ENCODE measurements around the gene FAM227B.
"Not testable (repeated sequence)": the region's sequence is repeated elsewhere in the genome, so short reads cannot be mapped to it uniquely, and the experiment has no call there.

FAM227B gene, protein sequence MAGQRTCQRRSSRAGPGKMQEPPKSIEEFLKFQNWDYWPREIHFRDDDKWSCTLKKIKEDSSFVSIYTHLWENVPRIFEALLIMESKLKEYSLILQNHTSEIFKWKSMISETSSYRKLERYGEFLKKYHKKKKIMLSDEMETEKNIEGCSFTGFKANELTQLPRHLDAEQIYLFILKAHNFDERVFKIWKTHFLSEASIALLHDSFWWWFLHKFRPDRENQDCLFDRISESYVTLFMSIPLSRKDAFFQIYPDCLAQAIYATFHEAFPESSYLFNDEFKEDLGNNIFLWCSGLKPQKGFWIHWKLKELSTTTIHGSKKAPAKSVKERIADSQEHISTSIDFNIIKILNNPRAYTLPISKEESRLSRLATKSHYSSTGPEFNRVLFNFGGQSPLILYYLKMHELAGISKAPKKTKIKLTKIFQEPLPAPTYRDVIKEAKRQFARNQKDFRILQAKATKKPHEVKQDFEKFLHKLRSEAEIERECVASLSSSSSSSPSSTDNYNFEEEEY

DNA sequence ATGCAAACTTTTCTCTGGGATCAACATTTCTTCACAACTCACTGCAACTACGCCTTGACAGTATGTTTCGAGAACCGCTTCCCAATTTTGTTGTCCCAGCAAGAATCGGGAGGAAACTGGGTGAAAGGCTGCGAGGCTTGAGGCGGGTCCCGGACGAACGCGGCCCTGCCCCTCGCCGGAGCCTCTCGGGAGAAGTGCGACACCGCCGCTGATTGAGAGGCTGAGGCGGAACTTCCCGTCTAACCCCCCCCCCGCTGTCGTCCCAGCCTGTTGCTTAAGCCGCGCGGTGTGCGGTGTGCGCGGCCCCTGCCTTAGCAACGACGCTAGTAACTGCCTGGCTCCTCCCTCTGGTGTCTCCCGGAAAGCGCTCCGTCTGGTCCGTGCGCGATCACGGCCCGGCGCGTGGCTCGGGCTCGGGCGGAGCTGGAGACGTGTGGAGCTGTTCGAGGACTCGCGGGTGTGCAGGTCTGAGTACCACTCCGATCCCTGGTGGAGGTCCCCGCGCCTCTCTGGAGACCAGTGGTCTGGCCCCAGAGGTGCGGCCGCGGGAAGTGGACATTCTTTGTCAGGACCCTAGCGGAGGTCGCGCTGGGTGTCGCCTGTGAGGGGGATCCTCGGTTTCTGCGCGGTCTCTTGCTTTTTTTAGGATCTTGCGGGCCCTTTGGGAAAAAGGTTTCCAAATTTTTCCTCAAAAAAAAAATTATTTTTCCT, at the start of gene FAM227B, which contains the start of gene DTWD1:
Gene FAM227B (minus strand): TSS at position 161 of the 711 bp plus-strand sequence. CDS start 5,647 bp downstream, outside the sequence.
Gene DTWD1 (plus strand): TSS at position 391 of the 711 bp plus-strand sequence. CDS start 4,120 bp downstream, outside the sequence.
- Histone ChIP-seq H3K27me3 (ENCODE audit: insufficient read depth, low read length) (no peaks in the 10 kb centered on the region), H3K27ac (ENCODE audit: low read depth, low read length) (peak within 1 kb of the TSS; percentile 96), H3K36me3 (ENCODE audit: insufficient read depth, low read length) (peaks cover 14% of the 10 kb centered on the region), H3K79me2 (ENCODE audit: control insufficient read depth, insufficient read depth, low read length, unreplicated experiment) (peaks cover 49% of the 10 kb centered on the region), H3K4me3 (ENCODE audit: low read depth, low read length) (peak within 1 kb of the TSS; percentile 94), H2AFZ (ENCODE audit: low read length, unreplicated experiment) (peak within 1 kb of the TSS; percentile 98), H3K4me1 (ENCODE audit: control insufficient read depth, insufficient read depth, low read length, unreplicated experiment) (peaks cover 26% of the 10 kb centered on the region)

DNA sequence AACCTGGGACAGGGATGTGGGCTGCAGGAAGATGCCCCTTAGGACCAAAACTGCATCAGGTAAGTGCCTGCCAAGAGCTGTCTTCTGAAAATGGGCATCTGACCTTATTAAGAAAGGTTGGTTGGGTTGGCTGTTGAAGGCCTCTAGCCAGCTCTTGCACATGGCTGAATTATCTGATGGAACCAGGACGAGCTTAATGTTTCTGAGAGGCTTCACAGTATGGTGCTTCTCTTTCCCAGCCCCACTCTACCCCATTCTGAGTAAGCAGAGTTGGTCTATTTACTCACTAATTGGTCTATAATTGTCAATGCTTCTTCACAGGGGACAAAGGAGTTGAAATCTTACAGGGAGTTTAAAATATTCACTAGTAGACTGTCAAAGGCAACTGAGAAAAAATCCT, 48.7 kb upstream of the FAM227B start:
- no peak overlapping the region for H3K4me3 ChIP-seq (ENCODE audit: low read depth, low read length)
- no peak overlapping the region for H3K27ac ChIP-seq (ENCODE audit: low read depth, low read length)
- no peak overlapping the region for H2AFZ ChIP-seq (ENCODE audit: low read length, unreplicated experiment)
- no peaks in the 10 kb centered on the region for H3K79me2 ChIP-seq (ENCODE audit: control insufficient read depth, insufficient read depth, low read length, unreplicated experiment)
- H3K27me3 ChIP-seq (ENCODE audit: insufficient read depth, low read length), result no peaks in the 10 kb centered on the region
- no peaks in the 10 kb centered on the region for H3K36me3 ChIP-seq (ENCODE audit: insufficient read depth, low read length)
- peaks cover 15% of the 10 kb centered on the region for H3K4me1 ChIP-seq (ENCODE audit: control insufficient read depth, insufficient read depth, low read length, unreplicated experiment)

GRCh38 chr15:49666486-49666885, 45.9 kb upstream of the FAM227B start:
- not testable (repeated sequence) for H3K79me2 ChIP-seq (ENCODE audit: control insufficient read depth, insufficient read depth, low read length, unreplicated experiment); H3K4me3 ChIP-seq (ENCODE audit: low read depth, low read length); H3K27me3 ChIP-seq (ENCODE audit: insufficient read depth, low read length); H3K27ac ChIP-seq (ENCODE audit: low read depth, low read length); H2AFZ ChIP-seq (ENCODE audit: low read length, unreplicated experiment); H3K4me1 ChIP-seq (ENCODE audit: control insufficient read depth, insufficient read depth, low read length, unreplicated experiment); H3K36me3 ChIP-seq (ENCODE audit: insufficient read depth, low read length)

DNA sequence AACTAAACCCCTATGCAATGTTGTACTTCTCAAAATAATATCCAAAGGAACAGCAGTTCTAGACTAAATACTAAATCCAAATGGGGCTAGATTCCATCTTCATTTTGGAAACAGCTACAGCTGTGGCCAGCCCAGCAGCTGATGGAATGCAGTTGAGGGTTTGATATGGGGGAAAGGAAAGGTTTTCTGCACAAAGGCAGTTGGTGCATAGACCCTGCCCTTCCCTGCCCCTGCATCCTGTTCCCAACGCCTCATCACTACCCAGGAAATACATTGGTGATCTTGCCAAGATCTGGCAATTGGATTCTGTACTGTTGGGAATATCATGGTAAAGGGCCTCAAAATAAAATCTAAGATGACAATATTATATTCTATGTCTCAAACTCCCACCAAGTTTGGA, 44.1 kb upstream of the FAM227B start:
- Histone ChIP-seq H3K36me3 (ENCODE audit: insufficient read depth, low read length) (no peaks in the 10 kb centered on the region), H3K79me2 (ENCODE audit: control insufficient read depth, insufficient read depth, low read length, unreplicated experiment) (no peaks in the 10 kb centered on the region), H3K4me3 (ENCODE audit: low read depth, low read length) (no peak overlapping the region), H2AFZ (ENCODE audit: low read length, unreplicated experiment) (no peak overlapping the region), H3K27me3 (ENCODE audit: insufficient read depth, low read length) (no peaks in the 10 kb centered on the region), H3K27ac (ENCODE audit: low read depth, low read length) (no peak overlapping the region), H3K4me1 (ENCODE audit: control insufficient read depth, insufficient read depth, low read length, unreplicated experiment) (peaks cover 6% of the 10 kb centered on the region)

GRCh38 chr15:49656734-49657133, 36.1 kb upstream of the FAM227B start:
- no peak overlapping the region for H3K4me3 ChIP-seq (ENCODE audit: low read depth, low read length)
- H3K4me1 ChIP-seq (ENCODE audit: control insufficient read depth, insufficient read depth, low read length, unreplicated experiment), result no peaks in the 10 kb centered on the region
- no peaks in the 10 kb centered on the region for H3K79me2 ChIP-seq (ENCODE audit: control insufficient read depth, insufficient read depth, low read length, unreplicated experiment)
- H2AFZ ChIP-seq (ENCODE audit: low read length, unreplicated experiment), result no peak overlapping the region
- H3K27me3 ChIP-seq (ENCODE audit: insufficient read depth, low read length), result no peaks in the 10 kb centered on the region
- peaks cover 8% of the 10 kb centered on the region; the same call in 1 of the 2 replicates for H3K36me3 ChIP-seq (ENCODE audit: insufficient read depth, low read length)
- no peak overlapping the region for H3K27ac ChIP-seq (ENCODE audit: low read depth, low read length)

- H3K4me1 ChIP-seq (ENCODE audit: control insufficient read depth, insufficient read depth, low read length, unreplicated experiment), result no peaks in the 10 kb centered on the region
- H2AFZ ChIP-seq (ENCODE audit: low read length, unreplicated experiment), result no peak overlapping the region
- H3K27ac ChIP-seq (ENCODE audit: low read depth, low read length), result no peak overlapping the region
These were observed 32.3 kb upstream of the FAM227B start for GRCh38 chr15:49652922-49653321.

DNA sequence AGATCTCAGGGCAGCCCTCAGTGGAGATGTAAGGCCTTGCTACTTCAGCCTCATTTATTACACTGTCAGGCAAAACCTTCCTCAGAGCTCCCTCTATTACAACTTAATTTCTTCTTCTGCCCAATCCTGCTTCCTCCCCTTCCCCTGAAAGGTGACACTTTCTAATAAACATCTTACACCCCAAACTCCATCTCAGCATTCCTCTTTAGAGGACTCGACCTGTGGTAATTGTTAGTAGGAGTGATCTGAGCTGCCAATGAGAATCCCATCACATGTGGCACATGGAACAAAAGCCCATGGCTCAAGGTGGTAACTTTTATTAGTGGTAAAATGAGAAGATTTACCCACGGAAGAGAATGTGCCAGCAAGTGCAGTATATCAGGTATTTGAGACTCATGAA, 30.1 kb upstream of the FAM227B start:
- Histone ChIP-seq H3K27ac (ENCODE audit: low read depth, low read length) (no peak overlapping the region), H3K79me2 (ENCODE audit: control insufficient read depth, insufficient read depth, low read length, unreplicated experiment) (no peaks in the 10 kb centered on the region), H3K27me3 (ENCODE audit: insufficient read depth, low read length) (no peaks in the 10 kb centered on the region), H3K4me1 (ENCODE audit: control insufficient read depth, insufficient read depth, low read length, unreplicated experiment) (peaks cover 7% of the 10 kb centered on the region), H3K36me3 (ENCODE audit: insufficient read depth, low read length) (peaks cover 7% of the 10 kb centered on the region; the same call in 1 of the 2 replicates), H3K4me3 (ENCODE audit: low read depth, low read length) (no peak overlapping the region), H2AFZ (ENCODE audit: low read length, unreplicated experiment) (no peak overlapping the region)

More at GRCh38 chr15:49652922-49653321, 32.3 kb upstream of the FAM227B start:
- H3K36me3 ChIP-seq (ENCODE audit: insufficient read depth, low read length), result peaks cover 11% of the 10 kb centered on the region; the same call in 1 of the 2 replicates
- H3K4me3 ChIP-seq (ENCODE audit: low read depth, low read length), result no peak overlapping the region
- no peaks in the 10 kb centered on the region for H3K79me2 ChIP-seq (ENCODE audit: control insufficient read depth, insufficient read depth, low read length, unreplicated experiment)
- no peaks in the 10 kb centered on the region for H3K27me3 ChIP-seq (ENCODE audit: insufficient read depth, low read length)

DNA sequence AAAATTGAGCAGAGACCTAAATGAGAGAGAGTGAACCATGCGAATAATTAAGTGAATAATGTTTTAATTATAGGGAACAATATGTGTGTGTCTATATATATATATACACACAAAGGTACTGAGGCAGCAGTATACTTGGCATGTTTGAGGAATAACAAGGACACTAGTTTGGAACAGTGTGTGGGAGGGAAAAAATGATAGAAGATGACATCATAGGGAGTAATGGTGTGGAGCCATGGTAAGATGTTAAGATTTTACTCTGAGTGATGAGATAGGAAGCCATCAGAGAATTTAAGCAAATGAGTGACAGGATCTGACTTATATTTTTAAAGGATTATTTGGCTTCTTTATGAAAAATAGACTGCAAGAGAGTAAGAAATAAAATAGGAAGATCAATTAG, 29.4 kb upstream of the FAM227B start:
- Histone ChIP-seq H3K36me3 (ENCODE audit: insufficient read depth, low read length) (peaks cover 7% of the 10 kb centered on the region; the same call in 1 of the 2 replicates), H2AFZ (ENCODE audit: low read length, unreplicated experiment) (no peak overlapping the region), H3K4me1 (ENCODE audit: control insufficient read depth, insufficient read depth, low read length, unreplicated experiment) (peaks cover 14% of the 10 kb centered on the region), H3K27me3 (ENCODE audit: insufficient read depth, low read length) (no peaks in the 10 kb centered on the region), H3K4me3 (ENCODE audit: low read depth, low read length) (no peak overlapping the region), H3K27ac (ENCODE audit: low read depth, low read length) (no peak overlapping the region), H3K79me2 (ENCODE audit: control insufficient read depth, insufficient read depth, low read length, unreplicated experiment) (no peaks in the 10 kb centered on the region)

DNA sequence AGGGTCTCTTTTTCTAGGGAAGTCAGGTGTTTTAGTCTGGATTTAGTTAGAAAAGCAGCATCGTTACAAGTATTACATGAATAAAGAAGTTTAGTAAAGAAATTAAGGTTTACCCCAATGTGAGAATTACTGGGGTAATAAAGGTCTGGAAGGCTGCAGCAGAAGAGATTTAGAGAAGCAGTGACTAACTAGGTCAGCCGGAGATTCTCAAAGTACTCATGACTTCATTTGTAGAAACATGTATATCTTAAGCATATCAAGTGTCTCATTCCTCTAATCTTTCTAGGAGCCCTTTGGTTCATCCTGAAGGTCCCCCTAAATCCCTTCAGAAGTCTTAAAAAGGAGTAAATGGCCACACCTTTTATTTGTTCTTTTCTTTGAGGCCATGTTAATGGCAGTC, 26.3 kb upstream of the FAM227B start:
- Histone ChIP-seq H3K79me2 (ENCODE audit: control insufficient read depth, insufficient read depth, low read length, unreplicated experiment) (no peaks in the 10 kb centered on the region), H3K27ac (ENCODE audit: low read depth, low read length) (no peak overlapping the region), H3K4me3 (ENCODE audit: low read depth, low read length) (no peak overlapping the region), H3K36me3 (ENCODE audit: insufficient read depth, low read length) (peaks cover 4% of the 10 kb centered on the region; the same call in 1 of the 2 replicates), H3K4me1 (ENCODE audit: control insufficient read depth, insufficient read depth, low read length, unreplicated experiment) (peaks cover 26% of the 10 kb centered on the region), H2AFZ (ENCODE audit: low read length, unreplicated experiment) (no peak overlapping the region), H3K27me3 (ENCODE audit: insufficient read depth, low read length) (no peaks in the 10 kb centered on the region)

- Histone ChIP-seq H3K27ac (ENCODE audit: low read depth, low read length) (peak overlapping the region; percentile 24), H3K36me3 (ENCODE audit: insufficient read depth, low read length) (peaks cover 4% of the 10 kb centered on the region), H2AFZ (ENCODE audit: low read length, unreplicated experiment) (no peak overlapping the region), H3K27me3 (ENCODE audit: insufficient read depth, low read length) (no peaks in the 10 kb centered on the region), H3K4me3 (ENCODE audit: low read depth, low read length) (no peak overlapping the region), H3K79me2 (ENCODE audit: control insufficient read depth, insufficient read depth, low read length, unreplicated experiment) (no peaks in the 10 kb centered on the region), H3K4me1 (ENCODE audit: control insufficient read depth, insufficient read depth, low read length, unreplicated experiment) (peaks cover 26% of the 10 kb centered on the region)
These were observed 25.3 kb upstream of the FAM227B start for GRCh38 chr15:49645941-49646340.

All from ACC112 (cell line).